ENCODE data around the gene SLC35F2.
"Not testable (repeated sequence)": the region's sequence is repeated elsewhere in the genome, so short reads cannot be mapped to it uniquely, and the experiment has no call there.

SLC35F2 gene

GRCh38 chr11:107858217-107859070, at the start of gene SLC35F2:
TSS of gene SLC35F2 (minus strand) at chr11:107858787. CDS start at chr11:107858767, 20 bp downstream.
- peak within 1 kb of the TSS; percentile 56 for H3K27ac Mint-ChIP-seq
- intact Hi-C loops (cut with micrococcal nuclease) = no loop called here
- peaks cover 31% of the 10 kb centered on the region for H3K27me3 Mint-ChIP-seq
- H3K9me3 Mint-ChIP-seq = no peaks in the 10 kb centered on the region
- peak within 1 kb of the TSS; percentile 84 for H3K4me3 Mint-ChIP-seq
- no peaks in the 10 kb centered on the region for H3K36me3 Mint-ChIP-seq (ENCODE audit: low read depth)
- peaks cover 22% of the 10 kb centered on the region for H3K4me1 Mint-ChIP-seq (ENCODE audit: low read depth)

- no peaks in the 10 kb centered on the region for H3K9me3 Mint-ChIP-seq
- intact Hi-C loops (cut with micrococcal nuclease) = no loop called here
- H3K27ac Mint-ChIP-seq = no peak overlapping the region
- no peaks in the 10 kb centered on the region for H3K36me3 Mint-ChIP-seq (ENCODE audit: low read depth)
- peaks cover 27% of the 10 kb centered on the region for H3K27me3 Mint-ChIP-seq
- no peak overlapping the region for H3K4me3 Mint-ChIP-seq
- peaks cover 6% of the 10 kb centered on the region for H3K4me1 Mint-ChIP-seq (ENCODE audit: low read depth)
These were observed 49.6 kb upstream of the SLC35F2 start for GRCh38 chr11:107908211-107908610.

GRCh38 chr11:107898270-107898669, 39.7 kb upstream of the SLC35F2 start:
- intact Hi-C loops (cut with micrococcal nuclease) = no loop called here

GRCh38 chr11:107882095-107882820, 23.7 kb upstream of the SLC35F2 start:
- H3K27me3 Mint-ChIP-seq = no peaks in the 10 kb centered on the region
- no peak overlapping the region for H3K4me3 Mint-ChIP-seq
- H3K27ac Mint-ChIP-seq = no peak overlapping the region
- no peaks in the 10 kb centered on the region for H3K36me3 Mint-ChIP-seq (ENCODE audit: low read depth)
- intact Hi-C loops (cut with micrococcal nuclease) = no loop called here
- H3K4me1 Mint-ChIP-seq (ENCODE audit: low read depth) = no peaks in the 10 kb centered on the region
- peaks cover 7% of the 10 kb centered on the region for H3K9me3 Mint-ChIP-seq

More at GRCh38 chr11:107898270-107898669, 39.7 kb upstream of the SLC35F2 start:
- Mint-ChIP-seq H3K27ac (no peak overlapping the region), H3K36me3 (ENCODE audit: low read depth) (no peaks in the 10 kb centered on the region), H3K27me3 (peaks cover 6% of the 10 kb centered on the region), H3K4me3 (no peak overlapping the region), H3K4me1 (ENCODE audit: low read depth) (peaks cover 6% of the 10 kb centered on the region), H3K9me3 (no peaks in the 10 kb centered on the region)

GRCh38 chr11:107881471-107881870, 22.9 kb upstream of the SLC35F2 start:
- H3K4me3 Mint-ChIP-seq; H3K9me3 Mint-ChIP-seq; H3K4me1 Mint-ChIP-seq (ENCODE audit: low read depth); H3K36me3 Mint-ChIP-seq (ENCODE audit: low read depth); intact Hi-C loops (cut with micrococcal nuclease); H3K27ac Mint-ChIP-seq; H3K27me3 Mint-ChIP-seq: not testable (repeated sequence)

- Mint-ChIP-seq H3K27ac (no peak overlapping the region), H3K27me3 (no peaks in the 10 kb centered on the region), H3K9me3 (peaks cover 7% of the 10 kb centered on the region), H3K36me3 (ENCODE audit: low read depth) (no peaks in the 10 kb centered on the region), H3K4me1 (ENCODE audit: low read depth) (no peaks in the 10 kb centered on the region), H3K4me3 (no peak overlapping the region)
- intact Hi-C loops (cut with micrococcal nuclease) = no loop called here
These were observed 17.6 kb upstream of the SLC35F2 start for GRCh38 chr11:107876141-107876540.

GRCh38 chr11:107864591-107864990, 6.0 kb upstream of the SLC35F2 start:
- Mint-ChIP-seq H3K27me3 (peaks cover 6% of the 10 kb centered on the region), H3K36me3 (ENCODE audit: low read depth) (no peaks in the 10 kb centered on the region), H3K27ac (no peak overlapping the region), H3K4me3 (no peak overlapping the region), H3K9me3 (no peaks in the 10 kb centered on the region), H3K4me1 (ENCODE audit: low read depth) (peaks cover 6% of the 10 kb centered on the region)
- intact Hi-C loops (cut with micrococcal nuclease) = no loop called here

GRCh38 chr11:107860688-107861087, 2.1 kb upstream of the SLC35F2 start:
- Mint-ChIP-seq H3K4me3 (no peak overlapping the region), H3K27me3 (peaks cover 31% of the 10 kb centered on the region)

GRCh38 chr11:107860240-107860620, 1.6 kb upstream of the SLC35F2 start:
- H3K9me3 Mint-ChIP-seq; intact Hi-C loops (cut with micrococcal nuclease); H3K4me3 Mint-ChIP-seq; H3K36me3 Mint-ChIP-seq (ENCODE audit: low read depth); H3K27ac Mint-ChIP-seq: not testable (repeated sequence)
- Mint-ChIP-seq H3K4me1 (ENCODE audit: low read depth) (peaks cover 22% of the 10 kb centered on the region), H3K27me3 (peaks cover 31% of the 10 kb centered on the region)

More at GRCh38 chr11:107860688-107861087, 2.1 kb upstream of the SLC35F2 start:
- no peak overlapping the region for H3K27ac Mint-ChIP-seq
- no peaks in the 10 kb centered on the region for H3K36me3 Mint-ChIP-seq (ENCODE audit: low read depth)
- intact Hi-C loops (cut with micrococcal nuclease) = no loop called here
- no peaks in the 10 kb centered on the region for H3K9me3 Mint-ChIP-seq
- H3K4me1 Mint-ChIP-seq (ENCODE audit: low read depth) = peaks cover 22% of the 10 kb centered on the region

- no peaks in the 10 kb centered on the region for H3K9me3 Mint-ChIP-seq
- no peak overlapping the region for H3K27ac Mint-ChIP-seq
- peaks cover 31% of the 10 kb centered on the region for H3K27me3 Mint-ChIP-seq
- peaks cover 22% of the 10 kb centered on the region for H3K4me1 Mint-ChIP-seq (ENCODE audit: low read depth)
- no peaks in the 10 kb centered on the region for H3K36me3 Mint-ChIP-seq (ENCODE audit: low read depth)
- H3K4me3 Mint-ChIP-seq = peak overlapping the region; percentile 84
- intact Hi-C loops (cut with micrococcal nuclease) = no loop called here
These were observed 1.1 kb upstream of the SLC35F2 start for GRCh38 chr11:107859459-107860239.

- peak overlapping the region; percentile 84 for H3K4me3 Mint-ChIP-seq
- no peaks in the 10 kb centered on the region for H3K9me3 Mint-ChIP-seq
- peaks cover 31% of the 10 kb centered on the region for H3K27me3 Mint-ChIP-seq
- H3K4me1 Mint-ChIP-seq (ENCODE audit: low read depth) = peaks cover 22% of the 10 kb centered on the region
- H3K36me3 Mint-ChIP-seq (ENCODE audit: low read depth) = no peaks in the 10 kb centered on the region
- H3K27ac Mint-ChIP-seq = peak overlapping the region; percentile 56
- intact Hi-C loops (cut with micrococcal nuclease) = no loop called here
These were observed 904 bp downstream of the SLC35F2 start for GRCh38 chr11:107857550-107858216.

GRCh38 chr11:107856981-107857517, 1.5 kb downstream of the SLC35F2 start:
- H3K4me1 Mint-ChIP-seq (ENCODE audit: low read depth) = peaks cover 22% of the 10 kb centered on the region
- H3K27me3 Mint-ChIP-seq = peaks cover 31% of the 10 kb centered on the region
- no peak overlapping the region for H3K27ac Mint-ChIP-seq
- no peak overlapping the region for H3K4me3 Mint-ChIP-seq
- no peaks in the 10 kb centered on the region for H3K9me3 Mint-ChIP-seq
- no peaks in the 10 kb centered on the region for H3K36me3 Mint-ChIP-seq (ENCODE audit: low read depth)
- intact Hi-C loops (cut with micrococcal nuclease) = no loop called here

All from dendritic cell treated with granulocyte-macrophage colony-stimulating factor and Interleukin-4, amounts not matched to agents 40 ng/mL and 50 ng/mL, for 4 days (primary cell).